GM23248 (cell line): ENCODE data around the gene ENOSF1.

Experiments
- EZH2 ChIP-seq: fragments of 200-600 bp; sonication (generic); IDR thresholded peaks from 2 replicates; pipeline ENCODE4 v1.6.1; 2018; ENCODE audit warnings: antibody characterized with exemption, mild to moderate bottlenecking; ENCODE audit not compliant: insufficient read depth, poor library complexity, severe bottlenecking
- EZH2phosphoT487 ChIP-seq: fragments of 200-600 bp; sonication (generic); IDR thresholded peaks from 2 replicates; pipeline ENCODE4 v1.6.1; 2018; ENCODE audit warnings: antibody characterized with exemption, moderate library complexity, mild to moderate bottlenecking, low read depth; ENCODE audit not compliant: insufficient read depth

DNA sequence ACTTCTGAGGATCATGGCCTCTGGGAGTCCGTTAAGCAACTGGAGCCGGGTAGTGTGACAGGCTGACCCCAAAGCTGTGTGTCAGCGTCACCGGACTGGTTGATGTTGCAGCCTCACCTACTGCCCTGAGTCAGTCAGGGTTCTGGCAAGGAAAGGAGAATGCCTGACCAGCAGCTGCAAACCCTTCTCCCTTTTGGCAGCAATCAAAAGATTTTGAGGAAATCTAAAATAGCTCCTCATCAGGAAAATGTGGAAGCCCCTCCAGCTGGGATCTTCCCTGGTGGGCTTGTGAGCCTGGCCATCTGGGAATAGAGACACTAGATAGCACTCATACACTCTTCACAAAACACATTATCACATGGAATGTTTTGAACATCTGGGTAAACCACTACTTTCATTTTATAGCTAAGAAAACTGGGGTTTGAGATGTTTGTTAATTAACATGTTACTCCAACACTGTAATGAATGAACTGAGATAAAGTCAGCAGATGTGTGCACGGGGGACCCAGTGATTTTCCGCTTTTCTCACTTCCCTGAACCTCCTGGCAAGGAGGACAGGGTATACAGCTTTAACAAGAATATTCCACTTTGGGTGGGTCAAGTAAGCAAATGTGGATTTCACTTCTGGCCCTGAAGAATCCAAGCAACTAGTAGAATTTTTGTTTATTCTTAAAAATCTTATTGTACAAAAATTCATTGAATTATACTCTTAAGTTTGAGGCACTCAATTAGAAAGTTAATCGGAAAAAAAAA lies 91.0 kb downstream of the ENOSF1 start:
- TF ChIP-seq EZH2 (no peak), EZH2phosphoT487 (no peak)
